Measurements from ENCODE around the gene UQCC5.

The UQCC5 gene

DNA sequence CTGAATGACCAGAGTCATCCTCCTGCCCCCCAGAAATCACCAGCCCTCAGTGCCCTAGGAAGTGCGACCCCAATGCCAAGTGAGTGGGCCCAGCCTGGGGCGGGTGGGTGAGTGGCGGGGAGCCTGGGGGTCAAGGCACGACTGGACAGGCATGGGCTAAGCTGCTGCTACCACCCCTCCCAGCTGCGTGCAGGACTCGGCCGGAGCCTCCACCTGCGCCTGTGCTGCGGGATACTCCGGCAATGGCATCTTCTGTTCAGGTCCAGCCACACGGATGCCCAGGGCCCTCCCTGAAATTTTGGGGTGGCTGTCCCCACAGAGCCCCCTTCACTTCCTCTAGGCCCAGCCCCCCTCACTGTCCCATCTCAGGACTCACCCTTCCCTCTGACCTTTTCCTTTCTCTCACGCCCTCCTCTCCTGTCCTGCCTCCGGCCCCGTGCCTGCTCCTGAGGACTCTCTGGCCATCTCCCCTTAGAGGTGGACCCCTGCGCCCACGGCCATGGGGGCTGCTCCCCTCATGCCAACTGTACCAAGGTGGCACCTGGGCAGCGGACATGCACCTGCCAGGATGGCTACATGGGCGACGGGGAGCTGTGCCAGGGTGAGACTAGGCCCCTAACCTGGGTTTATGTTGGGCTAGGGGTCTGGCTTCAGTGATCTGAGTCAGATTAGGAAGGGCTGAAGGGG, 19.8 kb upstream of the UQCC5 start:
- no peaks in the 10 kb centered on the region for H3K36me3 ChIP-seq (ENCODE audit: control insufficient read depth in 2 of 2, insufficient read depth in 2 of 2, low read length in 2 of 2)
- no peak overlapping the region for H3K27ac ChIP-seq (ENCODE audit: low read depth in 2 of 2, low read length in 2 of 2)
- H3K27me3 ChIP-seq (ENCODE audit: control insufficient read depth in 2 of 2, insufficient read depth in 2 of 2, low read length in 2 of 2) = no peaks in the 10 kb centered on the region
- H3K9ac ChIP-seq (ENCODE audit: low read depth in 1 of 2, low read length in 2 of 2) = no peak overlapping the region
- H3K9me3 ChIP-seq (ENCODE audit: control insufficient read depth in 2 of 2, low read length in 2 of 2) = no peaks in the 10 kb centered on the region
- H3K4me3 ChIP-seq (ENCODE audit: low read length in 2 of 2) = no peak overlapping the region
- H3K4me1 ChIP-seq (ENCODE audit: control insufficient read depth in 2 of 2, insufficient read depth in 2 of 2, low read length in 2 of 2) = no peaks in the 10 kb centered on the region

DNA sequence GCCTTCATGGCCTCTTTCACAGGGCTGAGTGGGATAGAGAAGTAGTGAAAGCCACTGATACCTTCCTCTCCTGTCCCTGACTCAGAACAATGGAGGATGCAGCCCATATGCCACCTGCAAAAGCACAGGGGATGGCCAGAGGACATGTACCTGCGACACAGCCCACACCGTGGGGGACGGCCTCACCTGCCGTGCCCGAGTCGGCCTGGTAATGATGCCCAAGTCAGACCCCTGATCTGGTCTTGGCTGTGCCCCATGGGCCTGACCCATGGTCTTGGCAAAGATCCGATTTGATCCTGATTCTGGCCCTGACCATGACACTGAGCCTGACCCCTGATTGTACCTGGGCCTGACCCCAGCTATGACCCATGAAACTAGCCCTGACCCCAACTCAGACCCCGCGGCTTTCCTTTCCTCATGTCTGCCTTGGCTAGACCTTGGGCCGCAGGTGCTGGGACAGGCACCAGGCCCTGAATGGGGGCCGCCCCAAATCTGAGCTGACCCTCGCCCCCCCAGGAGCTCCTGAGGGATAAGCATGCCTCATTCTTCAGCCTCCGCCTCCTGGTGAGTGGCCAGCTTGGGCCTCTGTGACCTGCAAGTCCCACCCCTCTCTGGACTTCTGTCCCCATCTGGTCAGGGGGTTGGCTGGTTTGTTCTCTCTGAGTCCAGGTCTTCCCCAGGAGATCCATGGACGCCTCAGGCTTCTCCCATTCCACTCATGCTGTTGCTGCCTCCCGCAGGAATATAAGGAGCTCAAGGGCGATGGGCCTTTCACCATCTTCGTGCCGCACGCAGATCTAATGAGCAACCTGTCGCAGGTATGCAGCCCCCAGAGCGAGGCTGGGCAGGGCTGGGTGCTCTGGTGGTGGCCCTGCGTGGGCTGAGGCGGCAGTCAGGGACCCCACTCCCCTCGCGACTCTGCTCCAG, 18.3 kb upstream of the UQCC5 start:
- Histone ChIP-seq H3K4me1 (ENCODE audit: control insufficient read depth in 2 of 2, insufficient read depth in 2 of 2, low read length in 2 of 2) (no peaks in the 10 kb centered on the region), H3K4me3 (ENCODE audit: low read length in 2 of 2) (no peak overlapping the region), H3K27me3 (ENCODE audit: control insufficient read depth in 2 of 2, insufficient read depth in 2 of 2, low read length in 2 of 2) (no peaks in the 10 kb centered on the region), H3K9me3 (ENCODE audit: control insufficient read depth in 2 of 2, low read length in 2 of 2) (no peaks in the 10 kb centered on the region), H3K27ac (ENCODE audit: low read depth in 2 of 2, low read length in 2 of 2) (no peak overlapping the region), H3K36me3 (ENCODE audit: control insufficient read depth in 2 of 2, insufficient read depth in 2 of 2, low read length in 2 of 2) (no peaks in the 10 kb centered on the region), H3K9ac (ENCODE audit: low read depth in 1 of 2, low read length in 2 of 2) (no peak overlapping the region)

DNA sequence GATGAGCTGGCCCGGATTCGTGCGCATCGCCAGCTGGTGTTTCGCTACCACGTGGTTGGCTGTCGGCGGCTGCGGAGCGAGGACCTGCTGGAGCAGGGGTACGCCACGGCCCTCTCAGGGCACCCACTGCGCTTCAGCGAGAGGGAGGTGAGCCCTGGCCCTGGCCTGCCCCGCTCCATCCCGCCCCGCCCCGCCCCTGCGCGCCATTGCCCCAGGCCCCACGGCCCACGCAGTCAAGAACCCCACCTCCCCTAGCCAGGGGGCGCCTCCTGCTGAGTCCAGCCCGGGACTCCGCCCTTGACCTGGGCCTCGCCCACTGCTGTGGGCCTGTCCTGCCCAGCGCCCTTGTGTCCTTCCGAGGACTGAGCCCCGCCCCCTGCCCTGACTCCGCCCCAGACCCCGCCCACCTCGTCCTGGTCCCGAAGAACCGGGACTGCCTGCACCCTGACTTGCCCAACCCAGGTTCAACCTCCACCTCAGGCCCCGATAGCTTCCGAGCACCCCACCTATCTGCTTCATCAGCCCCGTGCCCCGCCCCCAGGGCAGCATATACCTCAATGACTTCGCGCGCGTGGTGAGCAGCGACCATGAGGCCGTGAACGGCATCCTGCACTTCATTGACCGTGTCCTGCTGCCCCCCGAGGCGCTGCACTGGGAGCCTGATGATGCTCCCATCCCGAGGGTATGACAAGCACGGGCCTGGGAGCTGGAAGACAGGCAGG, 17.5 kb upstream of the UQCC5 start:
- H3K27ac ChIP-seq (ENCODE audit: low read depth in 2 of 2, low read length in 2 of 2) = no peak overlapping the region
- no peak overlapping the region for H3K4me3 ChIP-seq (ENCODE audit: low read length in 2 of 2)
- H3K4me1 ChIP-seq (ENCODE audit: control insufficient read depth in 2 of 2, insufficient read depth in 2 of 2, low read length in 2 of 2) = no peaks in the 10 kb centered on the region
- no peaks in the 10 kb centered on the region for H3K27me3 ChIP-seq (ENCODE audit: control insufficient read depth in 2 of 2, insufficient read depth in 2 of 2, low read length in 2 of 2)
- no peaks in the 10 kb centered on the region for H3K36me3 ChIP-seq (ENCODE audit: control insufficient read depth in 2 of 2, insufficient read depth in 2 of 2, low read length in 2 of 2)
- no peak overlapping the region for H3K9ac ChIP-seq (ENCODE audit: low read depth in 1 of 2, low read length in 2 of 2)
- no peaks in the 10 kb centered on the region for H3K9me3 ChIP-seq (ENCODE audit: control insufficient read depth in 2 of 2, low read length in 2 of 2)

DNA sequence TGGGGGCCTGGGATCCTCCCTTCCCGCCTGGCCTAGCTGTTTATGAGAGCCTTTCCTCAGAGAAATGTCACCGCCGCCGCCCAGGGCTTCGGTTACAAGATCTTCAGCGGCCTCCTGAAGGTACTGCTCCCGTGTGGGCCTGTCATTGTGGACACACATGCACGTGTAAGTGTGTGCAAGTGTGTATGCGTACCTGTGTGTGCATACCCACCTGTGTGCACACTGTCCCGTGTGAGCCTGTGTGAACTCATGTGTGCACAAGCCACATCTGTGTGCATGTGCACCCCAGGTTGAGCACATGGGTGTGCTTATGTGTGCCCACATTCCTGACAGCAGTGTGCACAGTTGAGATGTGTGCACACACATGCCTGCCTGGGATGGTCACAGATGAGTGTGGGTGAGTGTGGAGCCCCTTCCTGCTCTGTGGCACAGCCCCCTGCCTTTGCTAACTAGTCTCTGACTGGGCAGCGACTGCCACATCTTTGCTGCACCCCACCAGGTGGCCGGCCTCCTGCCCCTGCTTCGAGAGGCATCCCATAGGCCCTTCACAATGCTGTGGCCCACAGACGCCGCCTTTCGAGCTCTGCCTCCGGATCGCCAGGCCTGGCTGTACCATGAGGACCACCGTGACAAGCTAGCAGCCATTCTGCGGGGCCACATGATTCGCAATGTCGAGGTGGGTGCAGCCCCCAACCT, 16.8 kb upstream of the UQCC5 start:
- H3K27me3 ChIP-seq (ENCODE audit: control insufficient read depth in 2 of 2, insufficient read depth in 2 of 2, low read length in 2 of 2) = no peaks in the 10 kb centered on the region
- H3K4me1 ChIP-seq (ENCODE audit: control insufficient read depth in 2 of 2, insufficient read depth in 2 of 2, low read length in 2 of 2) = no peaks in the 10 kb centered on the region
- H3K9ac ChIP-seq (ENCODE audit: low read depth in 1 of 2, low read length in 2 of 2) = no peak overlapping the region
- peaks cover 0 to 3% of the 10 kb centered on the region in 2 donors for H3K36me3 ChIP-seq (ENCODE audit: control insufficient read depth in 2 of 2, insufficient read depth in 2 of 2, low read length in 2 of 2)
- no peak overlapping the region for H3K27ac ChIP-seq (ENCODE audit: low read depth in 2 of 2, low read length in 2 of 2)
- no peaks in the 10 kb centered on the region for H3K9me3 ChIP-seq (ENCODE audit: control insufficient read depth in 2 of 2, low read length in 2 of 2)
- no peak overlapping the region for H3K4me3 ChIP-seq (ENCODE audit: low read length in 2 of 2)

DNA sequence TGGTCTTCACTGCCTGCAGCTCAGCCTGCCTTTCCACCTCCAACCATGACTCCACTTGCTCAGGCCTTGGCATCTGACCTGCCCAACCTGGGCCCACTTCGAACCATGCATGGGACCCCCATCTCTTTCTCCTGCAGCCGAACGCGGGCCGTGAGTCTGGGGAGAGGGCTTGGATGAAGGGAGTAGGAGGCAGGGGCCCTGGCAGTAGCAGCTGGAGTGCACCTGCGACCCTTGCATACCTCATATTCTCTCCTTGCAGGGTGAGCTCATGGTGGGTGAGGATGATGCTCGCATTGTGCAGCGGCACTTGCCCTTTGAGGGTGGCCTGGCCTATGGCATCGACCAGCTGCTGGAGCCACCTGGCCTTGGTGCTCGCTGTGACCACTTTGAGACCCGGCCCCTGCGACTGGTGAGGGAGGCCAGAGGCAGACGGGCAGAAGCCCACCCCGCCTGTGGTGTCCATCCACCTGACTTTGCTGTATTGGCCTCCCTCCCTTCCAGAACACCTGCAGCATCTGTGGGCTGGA, 16.2 kb upstream of the UQCC5 start:
- Histone ChIP-seq H3K4me3 (ENCODE audit: low read length in 2 of 2) (no peak overlapping the region), H3K4me1 (ENCODE audit: control insufficient read depth in 2 of 2, insufficient read depth in 2 of 2, low read length in 2 of 2) (no peaks in the 10 kb centered on the region), H3K9me3 (ENCODE audit: control insufficient read depth in 2 of 2, low read length in 2 of 2) (no peaks in the 10 kb centered on the region), H3K27me3 (ENCODE audit: control insufficient read depth in 2 of 2, insufficient read depth in 2 of 2, low read length in 2 of 2) (no peaks in the 10 kb centered on the region), H3K36me3 (ENCODE audit: control insufficient read depth in 2 of 2, insufficient read depth in 2 of 2, low read length in 2 of 2) (peaks cover 0 to 3% of the 10 kb centered on the region in 2 donors), H3K9ac (ENCODE audit: low read depth in 1 of 2, low read length in 2 of 2) (no peak overlapping the region), H3K27ac (ENCODE audit: low read depth in 2 of 2, low read length in 2 of 2) (no peak overlapping the region)

DNA sequence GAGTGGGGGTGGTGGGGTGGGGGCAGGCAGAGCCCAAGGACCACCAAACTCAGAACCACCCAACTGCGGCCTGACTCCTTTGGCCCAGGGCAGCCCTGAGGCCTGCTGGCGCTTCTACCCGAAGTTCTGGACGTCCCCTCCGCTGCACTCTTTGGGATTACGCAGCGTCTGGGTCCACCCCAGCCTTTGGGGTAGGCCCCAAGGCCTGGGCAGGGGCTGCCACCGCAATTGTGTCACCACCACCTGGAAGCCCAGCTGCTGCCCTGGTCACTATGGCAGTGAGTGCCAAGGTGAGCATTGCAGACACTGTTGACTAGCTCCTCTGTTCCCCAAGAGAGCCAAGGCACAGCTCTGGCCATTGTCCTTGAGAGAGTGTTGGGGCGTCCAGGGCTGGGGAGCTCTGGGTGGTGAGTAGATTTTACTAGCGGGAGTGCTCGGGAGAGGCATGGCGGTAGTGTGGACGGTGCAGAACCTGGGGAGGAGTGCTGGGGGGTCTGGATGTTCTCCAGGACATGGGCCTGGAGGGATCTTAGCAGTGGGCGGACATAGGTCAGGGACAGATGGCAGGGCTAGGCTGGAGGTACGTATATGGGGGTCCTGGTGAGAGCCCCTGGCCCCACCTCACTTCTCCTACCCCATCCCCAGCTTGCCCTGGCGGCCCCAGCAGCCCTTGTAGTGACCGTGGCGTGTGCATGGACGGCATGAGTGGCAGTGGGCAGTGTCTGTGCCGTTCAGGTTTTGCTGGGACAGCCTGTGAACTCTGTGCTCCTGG, 15.5 kb upstream of the UQCC5 start:
- Histone ChIP-seq H3K36me3 (ENCODE audit: control insufficient read depth in 2 of 2, insufficient read depth in 2 of 2, low read length in 2 of 2) (peaks cover 0 to 3% of the 10 kb centered on the region in 2 donors), H3K4me3 (ENCODE audit: low read length in 2 of 2) (no peak overlapping the region), H3K9ac (ENCODE audit: low read depth in 1 of 2, low read length in 2 of 2) (no peak overlapping the region), H3K27ac (ENCODE audit: low read depth in 2 of 2, low read length in 2 of 2) (no peak overlapping the region), H3K27me3 (ENCODE audit: control insufficient read depth in 2 of 2, insufficient read depth in 2 of 2, low read length in 2 of 2) (no peaks in the 10 kb centered on the region), H3K4me1 (ENCODE audit: control insufficient read depth in 2 of 2, insufficient read depth in 2 of 2, low read length in 2 of 2) (no peaks in the 10 kb centered on the region), H3K9me3 (ENCODE audit: control insufficient read depth in 2 of 2, low read length in 2 of 2) (no peaks in the 10 kb centered on the region)

DNA sequence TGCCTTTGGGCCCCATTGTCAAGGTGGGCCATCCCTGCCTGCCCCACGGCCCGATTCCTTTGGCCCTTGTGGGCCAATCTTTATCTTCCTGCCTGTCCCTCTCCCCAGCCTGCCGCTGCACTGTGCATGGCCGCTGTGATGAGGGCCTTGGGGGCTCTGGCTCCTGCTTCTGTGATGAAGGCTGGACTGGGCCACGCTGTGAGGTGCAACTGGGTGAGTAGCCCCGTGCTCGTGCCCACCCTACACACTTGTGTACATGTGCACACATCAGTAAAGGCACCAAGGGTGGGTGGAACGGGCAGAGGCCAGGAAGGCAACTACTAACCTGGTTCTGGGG, 14.9 kb upstream of the UQCC5 start:
- Histone ChIP-seq H3K4me3 (ENCODE audit: low read length in 2 of 2) (no peak overlapping the region), H3K9ac (ENCODE audit: low read depth in 1 of 2, low read length in 2 of 2) (no peak overlapping the region), H3K27me3 (ENCODE audit: control insufficient read depth in 2 of 2, insufficient read depth in 2 of 2, low read length in 2 of 2) (no peaks in the 10 kb centered on the region), H3K4me1 (ENCODE audit: control insufficient read depth in 2 of 2, insufficient read depth in 2 of 2, low read length in 2 of 2) (no peaks in the 10 kb centered on the region), H3K9me3 (ENCODE audit: control insufficient read depth in 2 of 2, low read length in 2 of 2) (no peaks in the 10 kb centered on the region), H3K36me3 (ENCODE audit: control insufficient read depth in 2 of 2, insufficient read depth in 2 of 2, low read length in 2 of 2) (peaks cover 0 to 3% of the 10 kb centered on the region in 2 donors), H3K27ac (ENCODE audit: low read depth in 2 of 2, low read length in 2 of 2) (no peak overlapping the region)

DNA sequence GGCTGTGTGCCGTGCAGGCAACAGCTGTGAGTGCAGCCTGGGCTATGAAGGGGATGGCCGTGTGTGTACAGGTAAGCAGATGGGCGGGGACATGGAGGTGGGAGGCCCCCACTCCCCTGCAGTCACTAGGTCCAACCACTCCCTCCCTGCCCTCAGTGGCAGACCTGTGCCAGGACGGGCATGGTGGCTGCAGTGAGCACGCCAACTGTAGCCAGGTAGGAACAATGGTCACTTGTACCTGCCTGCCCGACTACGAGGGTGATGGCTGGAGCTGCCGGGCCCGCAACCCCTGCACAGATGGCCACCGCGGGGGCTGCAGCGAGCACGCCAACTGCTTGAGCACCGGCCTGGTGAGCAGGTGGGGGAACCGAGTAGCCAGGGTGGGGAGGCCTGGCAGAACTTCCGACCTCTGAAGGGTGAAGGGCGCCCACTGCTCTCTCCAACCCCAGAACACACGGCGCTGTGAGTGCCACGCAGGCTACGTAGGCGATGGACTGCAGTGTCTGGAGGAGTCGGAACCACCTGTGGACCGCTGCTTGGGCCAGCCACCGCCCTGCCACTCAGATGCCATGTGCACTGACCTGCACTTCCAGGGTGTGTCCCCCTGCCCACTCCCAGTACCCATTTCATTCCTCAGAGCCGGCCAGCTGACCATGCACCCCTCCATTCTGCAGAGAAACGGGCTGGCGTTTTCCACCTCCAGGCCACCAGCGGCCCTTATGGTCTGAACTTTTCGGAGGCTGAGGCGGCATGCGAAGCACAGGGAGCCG, 14.3 kb upstream of the UQCC5 start:
- Histone ChIP-seq H3K27me3 (ENCODE audit: control insufficient read depth in 2 of 2, insufficient read depth in 2 of 2, low read length in 2 of 2) (no peaks in the 10 kb centered on the region), H3K4me3 (ENCODE audit: low read length in 2 of 2) (no peak overlapping the region), H3K4me1 (ENCODE audit: control insufficient read depth in 2 of 2, insufficient read depth in 2 of 2, low read length in 2 of 2) (no peaks in the 10 kb centered on the region), H3K36me3 (ENCODE audit: control insufficient read depth in 2 of 2, insufficient read depth in 2 of 2, low read length in 2 of 2) (peaks cover under 1 to 3% of the 10 kb centered on the region in 2 donors), H3K9ac (ENCODE audit: low read depth in 1 of 2, low read length in 2 of 2) (no peak overlapping the region), H3K27ac (ENCODE audit: low read depth in 2 of 2, low read length in 2 of 2) (no peak overlapping the region), H3K9me3 (ENCODE audit: control insufficient read depth in 2 of 2, low read length in 2 of 2) (no peaks in the 10 kb centered on the region)

Measured in mucosa of rectum (tissue), 2 donors.